Activated T-helper 9 cell treated with anti-CD3 and anti-CD28 coated beads, Interleukin-2, amount 50 U/mL, for 16 hours (primary cell): ENCODE data around the gene PCED1A.

Source experiments
- DNase-seq: peaks from one replicate; pipeline ENCODE4 v3.0.0-alpha.2; 2020; ENCODE audit warnings: low read depth

Gene PCED1A

DNA sequence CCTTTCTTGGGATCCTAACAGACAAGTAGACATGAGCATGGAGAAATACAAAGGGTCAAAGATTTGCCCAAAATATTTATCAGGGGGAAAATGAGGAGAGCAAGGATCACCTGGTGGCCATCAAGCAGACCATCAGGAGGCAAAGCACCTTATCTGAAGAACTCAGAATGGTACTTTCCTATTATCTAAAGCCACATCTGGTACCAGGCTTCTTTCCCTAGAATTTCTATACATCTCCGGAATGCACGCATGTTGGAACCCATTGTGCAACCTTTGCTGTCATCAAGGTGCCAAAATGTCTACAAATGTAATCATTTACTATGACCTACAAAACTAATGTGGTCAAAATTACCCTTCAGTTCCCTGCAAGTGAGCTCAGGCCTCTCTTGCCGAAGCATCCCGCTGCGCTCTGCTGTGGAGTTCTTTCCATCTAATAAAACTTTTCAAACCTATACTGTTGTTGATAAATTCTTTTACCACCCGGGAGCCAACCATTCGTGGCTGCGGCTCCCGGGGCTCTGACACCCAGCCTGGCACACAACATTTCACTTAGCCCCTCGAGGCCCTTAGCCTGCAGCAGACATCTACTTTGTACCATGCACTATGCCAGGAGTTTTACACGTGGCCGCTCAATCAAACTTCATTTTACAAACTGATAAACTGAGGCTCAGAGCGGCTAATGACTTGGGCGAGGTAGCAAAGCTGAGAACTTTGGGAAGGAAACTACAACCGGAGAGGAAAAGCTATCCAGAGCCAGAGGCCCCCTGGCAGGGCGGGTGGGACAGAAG lies 36.2 kb downstream of the PCED1A start:
- DNase-seq, result no peak

DNA sequence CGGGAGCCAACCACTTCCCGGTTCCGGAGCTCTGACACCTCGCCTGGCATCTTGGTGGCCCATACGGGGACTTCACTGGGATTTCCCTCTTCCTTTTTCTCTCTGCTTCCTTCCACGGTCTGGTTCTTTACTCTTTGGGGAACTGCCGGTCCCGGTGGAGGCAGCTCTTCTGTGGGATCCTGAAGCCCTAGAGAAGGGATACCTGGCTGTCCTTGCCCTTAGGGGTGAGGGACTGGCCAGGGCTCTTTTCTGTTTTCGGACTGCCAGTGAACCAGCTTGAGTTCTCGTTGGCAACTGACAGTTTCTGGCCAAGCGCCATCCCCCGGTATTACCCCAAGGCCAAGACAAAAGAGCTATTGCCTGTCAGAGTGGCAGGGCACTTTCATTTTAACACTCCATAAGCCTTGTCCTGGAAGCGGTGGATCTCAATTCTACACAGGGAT lies 39.1 kb downstream of the PCED1A start:
- DNase-seq, result no peak

DNA sequence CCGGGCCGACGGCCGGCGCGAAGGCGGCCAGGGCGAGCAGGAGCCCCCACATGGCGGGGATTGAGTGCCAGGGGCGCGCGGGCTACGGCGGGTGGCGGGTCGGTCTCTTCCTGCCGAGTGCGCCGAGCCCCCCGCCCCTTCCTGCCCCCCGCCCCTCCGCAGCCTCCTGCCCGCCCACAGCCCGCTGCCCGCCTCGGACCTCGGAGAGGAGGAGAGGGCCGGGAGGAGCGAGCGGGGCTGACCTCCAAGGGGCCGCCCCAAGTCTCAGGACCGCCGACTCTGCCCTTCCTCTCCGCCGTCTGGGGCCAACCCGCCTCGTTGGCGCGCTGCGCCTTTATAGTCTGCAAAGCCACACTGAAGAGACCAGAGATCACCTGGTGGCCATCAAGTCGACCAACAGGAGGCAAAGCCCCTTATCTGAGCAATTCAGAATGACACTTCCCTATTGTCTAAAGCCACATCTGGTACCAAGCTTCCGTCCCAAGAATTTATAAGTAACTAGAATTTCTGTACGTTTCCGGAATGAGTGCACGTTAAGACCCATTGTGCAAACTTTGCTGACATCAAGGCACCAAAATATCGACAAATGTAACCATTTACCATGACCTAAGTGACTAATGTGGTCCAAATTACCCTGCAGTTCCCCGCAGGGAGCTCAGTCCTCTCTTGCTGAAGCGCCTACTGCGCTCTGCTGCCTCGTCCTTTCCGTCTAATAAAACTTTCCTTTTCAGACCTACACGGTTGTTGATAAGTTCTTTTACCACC lies 39.8 kb downstream of the PCED1A start, which contains the start of gene CPXM1:
CPXM1 (minus strand) TSS at position 107 of the 765 bp plus-strand sequence; CDS start at position 52, 55 bp downstream.
- no peak for DNase-seq

DNA sequence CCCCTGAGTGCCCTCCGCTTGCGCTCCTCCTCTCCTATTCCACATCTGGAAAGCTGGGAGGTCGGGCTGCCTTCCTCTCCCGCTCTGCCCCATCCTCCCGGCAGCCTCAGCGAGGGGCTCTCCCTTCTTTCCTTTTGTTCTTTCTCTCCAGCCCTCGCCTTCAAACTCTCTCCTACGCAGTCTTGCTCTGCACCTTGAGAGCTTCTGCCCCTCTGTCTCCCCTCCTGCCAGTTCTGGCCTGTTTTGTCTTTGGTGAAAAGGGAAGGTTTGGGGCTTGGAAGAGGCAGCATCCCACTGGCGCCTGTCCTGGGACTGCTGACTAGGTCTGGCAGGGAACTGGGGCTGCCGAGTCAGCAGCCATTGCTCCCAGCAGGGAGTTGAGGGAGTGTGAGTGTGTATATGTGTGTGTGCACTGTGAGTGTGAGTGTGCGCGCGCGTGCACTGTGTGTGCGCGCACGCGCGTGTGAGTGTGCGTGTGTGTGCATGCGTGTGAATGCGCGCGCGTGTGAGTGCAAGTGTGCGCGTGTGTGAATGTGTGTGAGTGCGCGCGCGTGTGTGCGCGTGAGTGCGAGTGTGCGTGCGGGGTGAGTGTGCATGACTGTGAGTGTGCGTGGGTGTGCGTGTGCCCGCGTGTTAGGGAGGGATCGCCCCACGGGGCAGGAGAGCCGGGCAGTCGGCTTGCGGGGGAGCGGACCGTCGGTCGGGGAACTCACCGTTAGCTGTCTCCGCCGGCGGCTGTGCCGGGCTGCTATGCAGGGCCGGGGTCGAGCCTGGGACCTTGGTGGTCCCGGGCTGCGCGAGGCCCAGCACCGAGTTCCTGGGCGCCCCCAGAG lies 40.6 kb downstream of the PCED1A start:
- no peak for DNase-seq

DNA sequence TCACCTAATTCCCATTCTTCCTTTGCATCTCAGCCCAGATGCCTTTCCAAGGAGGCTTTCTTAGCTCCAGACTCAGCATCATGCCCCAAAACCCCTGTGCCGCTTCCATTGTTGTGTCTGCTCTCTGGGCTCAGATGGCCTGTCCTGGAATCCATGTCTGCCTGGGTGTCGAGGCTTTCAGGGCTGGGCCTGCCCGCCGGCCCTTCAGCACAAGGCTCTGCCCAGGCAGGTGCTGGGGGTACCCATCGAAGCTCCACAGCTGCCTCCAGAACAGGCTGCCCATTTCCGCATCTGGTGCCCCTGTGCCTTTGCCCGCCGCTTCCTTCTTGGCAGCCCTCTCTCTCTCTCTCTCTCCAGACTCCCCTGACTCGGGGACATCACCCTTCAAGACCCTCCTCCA lies 41.2 kb downstream of the PCED1A start:
- DNase-seq, result no peak

DNA sequence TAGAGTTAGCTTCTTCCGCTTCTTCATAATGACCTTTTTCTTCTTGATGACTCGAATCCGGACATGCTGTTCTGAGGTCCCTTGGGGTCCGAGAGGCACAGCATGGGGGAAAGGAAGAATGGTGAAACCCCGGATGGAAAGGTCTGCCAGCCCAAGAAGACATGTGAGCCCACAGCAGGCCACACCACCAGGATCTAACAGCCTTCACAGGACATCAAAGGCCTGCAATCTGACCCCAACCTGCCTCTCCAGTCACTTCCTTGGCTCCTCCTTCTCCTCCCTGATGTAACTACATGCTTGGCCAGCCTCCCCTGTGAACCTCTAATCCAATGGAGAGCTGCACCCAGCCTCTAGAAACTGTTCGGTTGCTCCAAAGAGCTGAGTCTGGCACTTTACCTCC lies 41.6 kb downstream of the PCED1A start:
- DNase-seq, result no peak

DNA sequence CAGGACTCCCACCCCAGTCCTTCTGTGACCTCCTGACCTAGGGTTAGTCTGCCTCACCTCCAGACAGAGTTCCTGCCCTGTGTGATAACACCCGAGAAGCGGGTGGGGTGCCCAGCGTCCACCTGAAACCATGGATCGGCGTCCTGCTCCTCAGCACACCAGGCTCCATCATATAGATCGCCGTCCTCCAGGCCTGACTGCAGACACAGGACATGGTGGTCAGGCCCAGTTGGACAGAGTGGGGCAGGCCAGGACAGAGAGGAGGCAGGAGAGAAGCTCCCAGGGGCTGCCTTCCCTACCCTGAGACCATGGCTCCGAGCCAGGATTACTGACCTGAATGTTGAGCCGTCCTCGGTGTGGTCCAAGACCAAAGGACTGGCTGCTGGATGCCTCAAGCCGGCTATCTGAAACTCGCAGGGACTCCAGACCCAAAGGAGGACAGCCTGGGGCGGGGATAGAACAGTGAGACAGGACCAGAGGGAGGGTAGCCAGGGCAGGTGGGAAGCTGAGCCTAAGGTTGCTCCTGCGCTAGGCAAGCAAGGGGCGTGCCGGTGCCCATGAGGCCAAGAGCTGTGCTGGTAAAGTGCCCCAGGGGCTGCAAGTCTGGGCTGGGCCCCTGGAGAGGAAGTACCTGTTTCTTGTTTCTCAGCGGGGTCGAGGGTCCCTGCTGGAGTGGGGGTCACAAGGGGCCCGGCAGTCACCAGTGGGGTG lies 42.2 kb downstream of the PCED1A start:
- DNase-seq, result no peak

DNA sequence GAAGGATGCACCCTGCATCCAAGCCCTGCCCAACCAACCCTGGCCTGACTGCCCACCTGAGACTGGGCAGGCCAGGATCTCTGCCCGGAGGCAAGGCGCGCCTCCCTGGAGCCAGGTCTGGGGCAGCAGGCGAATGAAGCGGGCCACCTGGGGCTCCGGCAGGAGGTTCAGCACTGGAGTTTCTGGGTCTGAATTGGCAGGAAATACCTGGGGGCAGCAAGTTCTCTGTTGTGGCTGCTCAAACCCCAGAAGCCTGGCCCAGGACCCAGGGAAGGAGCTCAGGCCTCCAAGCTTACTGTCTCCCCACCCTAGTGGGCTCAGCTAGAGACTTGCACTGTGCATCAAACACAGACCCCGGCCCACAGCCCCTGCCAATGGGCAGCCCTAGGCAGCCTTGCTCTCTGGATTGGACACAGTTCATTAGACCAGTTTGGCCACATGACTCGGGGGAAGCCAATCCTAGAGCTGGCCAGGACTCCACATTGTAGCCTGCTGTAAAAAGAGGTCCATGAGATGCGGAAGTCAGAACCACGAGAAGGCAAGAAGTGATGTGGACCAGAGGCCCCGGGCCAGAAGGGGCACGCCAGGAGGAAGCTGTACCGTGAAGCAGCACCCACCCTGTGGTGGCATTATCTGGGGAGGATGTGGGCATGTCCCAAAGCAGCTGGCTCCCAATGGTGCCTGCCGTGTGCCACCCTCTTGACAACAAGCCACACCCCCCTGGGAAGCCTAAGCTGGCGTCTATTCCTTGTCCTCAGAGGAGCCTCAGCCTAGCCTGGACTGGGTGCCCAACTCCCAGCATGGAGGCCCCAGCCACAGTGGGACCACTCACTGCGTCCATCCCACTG lies 43.1 kb downstream of the PCED1A start:
- DNase-seq, result no peak

DNA sequence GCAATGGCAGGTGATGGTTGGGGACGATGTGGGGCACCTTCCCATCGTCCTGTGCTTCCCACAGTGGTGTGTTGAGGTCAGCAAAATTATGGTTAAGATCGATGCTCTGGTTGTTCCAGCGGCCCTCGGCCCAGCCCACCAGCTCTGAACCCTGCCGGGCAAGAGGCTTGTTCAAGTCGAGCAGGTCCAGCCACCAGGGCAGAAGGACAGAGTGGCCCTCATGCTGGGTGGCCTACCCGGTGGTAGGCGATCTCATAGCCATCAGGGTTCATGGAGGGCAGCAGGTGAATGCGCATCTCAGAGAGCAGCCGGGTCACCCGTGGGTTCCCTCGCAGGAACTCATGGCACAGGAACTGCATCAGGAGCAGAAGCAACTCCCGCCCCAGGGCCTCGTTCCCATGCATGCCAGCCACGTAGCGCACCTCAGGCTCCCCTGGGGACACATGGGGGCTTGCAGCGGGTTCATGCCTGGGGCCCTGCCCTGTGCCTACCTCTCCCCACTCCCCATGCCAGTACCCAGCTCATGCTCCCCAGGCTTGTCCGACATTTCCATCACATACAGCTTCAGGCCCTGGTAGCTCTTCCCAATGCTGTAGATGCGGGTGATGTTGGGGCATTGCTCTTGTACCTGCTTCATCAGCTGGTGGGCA lies 44.3 kb downstream of the PCED1A start:
- no peak for DNase-seq

DNA sequence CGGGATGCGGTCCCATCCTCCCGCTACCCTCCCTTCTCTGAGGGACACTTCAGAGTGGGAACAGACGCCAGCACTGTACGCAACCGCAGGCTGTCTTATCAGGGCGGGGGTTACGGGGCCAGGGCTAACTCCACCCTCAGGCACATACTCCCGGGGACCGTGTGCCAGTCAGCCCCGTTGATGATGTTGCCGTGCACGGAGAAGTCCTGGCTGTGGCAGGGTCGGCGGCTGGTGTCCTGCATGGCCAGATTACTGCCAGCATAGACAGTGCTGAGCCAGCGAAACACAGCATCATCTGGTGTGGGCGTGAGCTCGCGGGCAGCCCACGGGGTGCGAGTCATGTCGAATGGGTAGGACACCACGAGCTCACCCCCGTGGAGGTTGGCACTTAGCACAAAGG lies 45.0 kb downstream of the PCED1A start:
- DNase-seq, result no peak

DNA sequence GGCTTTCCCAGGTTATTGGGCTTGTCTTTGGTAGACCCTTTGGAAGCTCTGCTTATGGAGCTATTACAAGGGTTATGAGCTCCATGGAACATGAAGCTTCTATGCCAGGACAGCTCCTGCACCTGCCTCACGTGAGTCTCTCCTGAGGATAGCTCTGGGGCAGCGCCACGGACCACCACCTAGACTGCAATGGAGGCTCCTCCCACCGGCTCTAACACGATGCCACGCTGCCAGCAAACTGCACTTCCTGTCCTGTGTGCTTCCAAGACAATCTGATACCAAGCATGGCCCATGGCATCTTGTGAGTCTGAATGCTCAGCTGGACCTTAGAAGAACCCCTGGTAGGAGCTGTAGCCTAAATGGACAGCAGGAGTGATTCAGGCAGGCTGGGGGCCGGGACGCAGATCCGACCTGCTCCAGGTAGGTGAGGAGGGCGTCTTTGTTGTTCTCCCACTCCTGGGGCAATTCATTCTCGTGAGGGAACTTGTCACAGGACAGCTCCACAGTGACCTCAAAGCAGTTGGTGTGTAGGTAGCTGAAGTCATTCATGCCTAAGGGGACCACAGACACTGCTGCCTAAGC lies 45.5 kb downstream of the PCED1A start:
- no peak for DNase-seq

DNA sequence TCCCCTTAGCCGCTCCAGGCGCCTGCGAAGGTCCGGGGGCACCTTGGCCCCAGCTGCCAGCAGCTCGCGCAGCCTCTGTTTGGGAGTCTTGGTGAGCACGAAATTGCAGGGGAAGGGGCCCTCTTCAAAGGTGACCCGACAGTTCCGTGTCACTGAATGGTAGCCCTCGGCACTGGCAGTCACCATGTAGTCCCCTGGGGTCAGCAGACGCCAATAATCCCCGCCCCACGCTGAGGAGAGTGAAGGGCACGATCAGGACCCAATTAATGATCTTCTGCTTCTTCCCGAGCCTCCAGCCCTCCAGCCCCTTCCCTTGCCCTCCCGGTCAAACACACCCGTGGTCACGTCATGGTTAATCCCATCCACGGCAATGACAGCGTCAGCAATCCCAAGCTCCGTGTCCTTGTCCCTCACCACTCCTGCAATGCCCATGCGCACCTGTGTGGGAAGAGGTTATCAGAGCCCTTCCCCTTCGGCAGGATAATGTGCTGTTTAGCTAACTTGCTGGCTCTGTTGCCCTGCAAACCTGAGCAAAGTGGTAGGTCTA lies 46.2 kb downstream of the PCED1A start:
- no peak for DNase-seq

DNA sequence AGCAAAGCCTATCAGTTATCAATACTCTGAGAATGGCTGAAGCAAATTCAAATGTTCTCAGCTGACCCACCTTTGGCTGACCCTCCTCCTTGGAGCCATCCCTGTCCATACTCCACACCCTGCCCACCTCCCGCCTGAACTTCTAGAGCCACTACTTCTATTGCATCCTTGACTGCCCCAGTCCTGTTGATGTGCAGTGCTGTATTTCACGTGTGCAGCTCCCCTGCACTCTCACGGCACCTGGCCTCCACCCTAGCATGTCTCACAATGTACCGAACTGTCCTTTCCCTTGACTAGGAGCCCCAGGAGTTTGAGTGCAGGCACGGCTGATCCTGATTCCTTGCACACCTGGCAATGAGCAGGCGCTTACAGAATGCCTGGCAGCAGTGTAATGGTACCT lies 47.0 kb downstream of the PCED1A start:
- no peak for DNase-seq
